HG03521 (cell line): ENCODE measurements around the gene ZBTB8OS.

Source experiments
- ATAC-seq: cut with Tn5 transposase; IDR thresholded peaks from one replicate; pipeline ENCODE4 v1.9.1; 2021; ENCODE audit warnings: mild to moderate bottlenecking, moderate library complexity; ENCODE audit not compliant: unreplicated experiment

ZBTB8OS gene

DNA sequence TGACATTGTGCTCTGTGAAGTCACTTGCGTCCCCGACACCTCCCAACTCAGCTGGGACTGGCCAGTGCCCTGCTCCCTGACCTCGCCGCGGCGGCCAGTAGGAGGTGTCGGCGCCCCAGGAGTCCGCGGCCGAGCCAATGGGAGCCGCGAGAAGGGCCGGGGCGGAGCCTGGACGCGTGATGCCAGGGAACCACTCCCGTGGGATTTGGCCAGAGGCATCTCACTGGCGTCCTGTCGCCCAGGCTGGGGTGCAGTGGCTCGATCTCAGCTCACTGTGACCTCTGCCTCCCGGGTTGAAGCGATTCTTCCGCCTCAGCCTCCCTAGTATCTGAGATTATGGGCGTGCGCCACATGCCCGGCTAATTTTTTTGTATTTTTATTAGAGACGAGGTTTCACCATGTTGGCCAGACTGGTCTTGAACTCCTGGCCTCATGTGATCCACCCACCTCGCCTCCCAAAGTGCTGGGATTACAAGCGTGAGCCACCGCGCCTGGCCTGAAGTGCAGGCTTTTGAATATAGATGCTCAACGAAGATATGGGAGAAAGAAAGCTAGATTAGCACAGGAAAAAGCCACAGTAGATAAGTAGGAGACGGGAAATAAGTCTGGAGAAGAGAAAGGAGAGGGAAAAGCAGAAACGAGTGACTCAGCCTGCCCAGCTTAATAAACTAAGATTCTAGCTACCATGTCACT lies 38.0 kb downstream of the ZBTB8OS start:
- ATAC-seq: no peak

- no peak for ATAC-seq
These were observed 38.5 kb downstream of the ZBTB8OS start for GRCh38 chr1:32611859-32612188.

GRCh38 chr1:32609180-32609579 lies 41.2 kb downstream of the ZBTB8OS start:
- no peak for ATAC-seq

- no peak for ATAC-seq
These were observed 43.6 kb downstream of the ZBTB8OS start for GRCh38 chr1:32606565-32607371.

DNA sequence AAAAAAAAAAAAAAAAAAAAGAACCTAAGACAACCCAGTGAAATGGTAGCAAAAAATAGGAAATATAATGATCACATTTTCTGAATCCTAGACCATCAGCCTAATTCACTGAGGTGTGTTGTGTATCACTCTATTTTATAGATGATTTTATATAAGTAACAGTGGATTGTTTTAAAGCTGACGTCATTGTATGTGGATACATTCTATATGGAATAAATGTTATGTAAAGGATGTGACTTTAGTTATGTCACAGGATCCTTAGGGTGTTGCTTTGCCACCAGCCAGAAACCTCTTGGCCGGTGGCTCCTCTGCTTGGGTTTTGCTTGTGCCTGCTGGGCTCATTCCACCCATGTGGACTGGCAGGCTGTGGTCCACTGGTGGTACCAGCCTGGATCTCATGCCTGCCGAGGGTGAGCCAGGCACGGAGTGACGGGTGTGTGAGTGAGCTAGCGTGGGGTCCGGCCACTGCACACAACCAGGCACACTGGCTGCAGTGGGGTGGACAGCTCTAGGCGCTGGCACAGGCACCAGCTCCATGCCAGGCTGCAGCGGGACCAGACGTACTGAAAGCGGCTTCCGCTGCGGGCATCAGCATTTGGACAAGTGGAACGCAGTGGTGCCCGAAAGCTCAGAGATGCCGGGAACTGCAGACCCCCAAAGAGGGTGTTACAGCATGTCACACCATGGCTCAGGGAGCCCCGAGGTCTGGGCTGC lies 44.5 kb downstream of the ZBTB8OS start:
- ATAC-seq: no peak

GRCh38 chr1:32600034-32600433 lies 50.3 kb downstream of the ZBTB8OS start:
- ATAC-seq: no peak

- ATAC-seq: no peak
These were observed 57.4 kb downstream of the ZBTB8OS start for GRCh38 chr1:32592943-32593342.

- ATAC-seq: no peak
These were observed 69.9 kb downstream of the ZBTB8OS start for GRCh38 chr1:32580348-32581017.
